Right ventricle myocardium superior (tissue), 1 donor: ENCODE results near the gene SLC35A4. TPM values are rescaled to one million over a fixed set of nuclear protein-coding genes. Genes with fewer than 3 reads are reported as not detected.

Experiments
- ATAC-seq: fragments of 200-7000 bp; cut with Tn5 transposase; one replicate; pipeline ENCODE4 v1.9.1; 2020; ENCODE audit warnings: mild to moderate bottlenecking; ENCODE audit not compliant: poor library complexity
- DNase-seq: peaks from one replicate; pipeline ENCODE4 v3.0.0-alpha.2; 2020
- intact Hi-C: fragments of 100-400 bp; cut with DNase I; formaldehyde crosslinking; loops from one replicate; pipeline ENCODE4 v1.11.2; 2022
- long read RNA-seq: library from polyadenylated mRNA; unstranded; transcript quantifications from one replicate; pipeline ENCODE4 v2.0.0, GENCODE V29; 2021
- total RNA-seq: library from RNA; stranded (reverse); fragmentation: NEBNext Ultra II Directional; extraction: Animal tissue kit (Norgen Biotek cat#: 25700); gene quantifications from one replicate; pipeline ENCODE4 v1.2.1, GENCODE V29; 2021
- donor health status: DM: no; HTN: yes; CAD: no; lungs with severe emphysema.

SLC35A4 gene
- 81.4 TPM for total RNA-seq
- long read RNA-seq, transcript SLC35A4-202 (2 exons, 3,617 nt), result minor isoform, 8 of 238 reads
- long read RNA-seq, transcript SLC35A4-201 (3 exons, 3,041 nt), result major isoform, 193 of 238 reads
- long read RNA-seq, partial matches to known transcripts, result 0 of 238 reads
- long read RNA-seq, other reads (novel, unspliced or antisense), result 37 of 238 reads

GRCh38 chr5:140564196-140565023 lies at the start of gene SLC35A4, which contains the start of gene APBB3:
TSS of gene SLC35A4 (plus strand) at chr5:140564828. CDS start at chr5:140567170, 2,342 bp downstream.
TSS of gene APBB3 (minus strand) at chr5:140564598. CDS start at chr5:140564245, 353 bp downstream.
- peak; percentile 97 for DNase-seq
- intact Hi-C loops, result no loop called here

GRCh38 chr5:140524003-140524402 lies 40.6 kb upstream of the SLC35A4 start:
- ATAC-seq, result no peak
- intact Hi-C loops, result no loop called here
- no peak for DNase-seq

More at GRCh38 chr5:140564196-140565023, at the start of gene SLC35A4, which contains the start of gene APBB3:
- peak; percentile 95 for ATAC-seq

GRCh38 chr5:140540227-140540626 lies 24.4 kb upstream of the SLC35A4 start:
- DNase-seq (no peak), ATAC-seq (no peak)
- intact Hi-C loops, result no loop called here

- no peak for DNase-seq
- intact Hi-C loops, result no loop called here
- ATAC-seq, result no peak
Observed at GRCh38 chr5:140542972-140543371, 21.7 kb upstream of the SLC35A4 start.

GRCh38 chr5:140544986-140545385 lies 19.6 kb upstream of the SLC35A4 start:
- DNase-seq (no peak), ATAC-seq (no peak)
- intact Hi-C loops, result loop anchor here (5.0 kb wide), 1 partner anchor 102 kb away; the partner anchor contains the start of genes IK and NDUFA2

GRCh38 chr5:140545606-140546005 lies 19.0 kb upstream of the SLC35A4 start:
- ATAC-seq (no peak), DNase-seq (no peak)
- intact Hi-C loops, result loop anchor here (5.0 kb wide), 1 partner anchor 102 kb away; the partner anchor contains the start of genes IK and NDUFA2

- DNase-seq (no peak), ATAC-seq (peak; percentile 1)
- intact Hi-C loops, result loop anchor here (5.0 kb wide), 1 partner anchor 100 kb away; the partner anchor contains the start of genes IK and NDUFA2
Observed at GRCh38 chr5:140546851-140547507, 17.6 kb upstream of the SLC35A4 start.

- DNase-seq, result peak; percentile 99
- intact Hi-C loops, result loop anchor here (5.0 kb wide), 1 partner anchor 100 kb away; the partner anchor contains the start of genes IK and NDUFA2
- ATAC-seq, result peak; percentile 97
Observed at GRCh38 chr5:140547508-140548299, 16.9 kb upstream of the SLC35A4 start, which contains the start of gene EIF4EBP3. TSS of gene EIF4EBP3 (plus strand) at chr5:140547662. CDS start at chr5:140547738, 76 bp downstream.

GRCh38 chr5:140548300-140548688 lies 16.3 kb upstream of the SLC35A4 start:
- ATAC-seq, result no peak

GRCh38 chr5:140548791-140549190 lies 15.8 kb upstream of the SLC35A4 start:
- intact Hi-C loops, result loop anchor here (5.0 kb wide), 1 partner anchor 99 kb away; the partner anchor contains the start of genes IK and NDUFA2
- ATAC-seq (no peak), DNase-seq (no peak)

More at GRCh38 chr5:140548300-140548688, 16.3 kb upstream of the SLC35A4 start:
- no peak for DNase-seq
- intact Hi-C loops, result loop anchor here (5.0 kb wide), 1 partner anchor 99 kb away; the partner anchor contains the start of genes IK and NDUFA2

- intact Hi-C loops, result loop anchor here (5.0 kb wide), 1 partner anchor 98 kb away; the partner anchor contains the start of genes IK and NDUFA2
- ATAC-seq, result peak; percentile 7
- DNase-seq, result peak; percentile 49
Observed at GRCh38 chr5:140549237-140550144, 15.1 kb upstream of the SLC35A4 start.

GRCh38 chr5:140550147-140551079 lies 14.2 kb upstream of the SLC35A4 start:
- DNase-seq, result no peak
- intact Hi-C loops, result no loop called here
- ATAC-seq, result no peak

- DNase-seq, result no peak
- intact Hi-C loops, result no loop called here
- no peak for ATAC-seq
Observed at GRCh38 chr5:140551872-140552271, 12.8 kb upstream of the SLC35A4 start.

- ATAC-seq, result no peak
- intact Hi-C loops, result no loop called here
- no peak for DNase-seq
Observed at GRCh38 chr5:140553657-140554056, 11.0 kb upstream of the SLC35A4 start.

- no peak for ATAC-seq
- no peak for DNase-seq
- intact Hi-C loops, result no loop called here
Observed at GRCh38 chr5:140554454-140554853, 10.2 kb upstream of the SLC35A4 start.

- no peak for DNase-seq
- ATAC-seq, result no peak
- intact Hi-C loops, result no loop called here
Observed at GRCh38 chr5:140555747-140556312, 8.8 kb upstream of the SLC35A4 start.
